ENCODE results near the gene SEPTIN5. TPM values are rescaled to one million over a fixed set of nuclear protein-coding genes. Genes with fewer than 3 reads are reported as not detected.
A peak's percentile ranks its signal among the peaks of the same experiment; 100 is the strongest.
"Not testable (repeated sequence)": the region's sequence is repeated elsewhere in the genome, so short reads cannot be mapped to it uniquely, and the experiment has no call there.

Gene SEPTIN5
- total and polyA plus RNA-seq, 9 of the 15 experiments (the other 6 are each of a cell fraction or from before 2014, with no cell fraction given), result 0.03 to 195 (median 119) TPM

GRCh38 chr22:19697871-19698270 is 16.4 kb upstream of the SEPTIN5 start:
- in situ Hi-C loops (cut with MboI); H2AFZ ChIP-seq (ENCODE audit: low read depth, low read length); H3K9me3 ChIP-seq (replicated peaks; ENCODE audit: control insufficient read depth, insufficient read depth, low read depth, low read length); CTCF ChIA-PET (ENCODE audit: low intra/inter-chr PET ratio); H3K4me3 ChIP-seq; H4K20me1 ChIP-seq (replicated peaks; ENCODE audit: control insufficient read depth, insufficient read depth, low read length); DNase-seq (ENCODE audit: extremely low read depth in 1 of 4, low spot score in 3 of 4); H3K9ac ChIP-seq (ENCODE audit: insufficient read depth in 1 of 2, low read depth in 2 of 2, low read length in 2 of 2); H3K79me2 ChIP-seq (ENCODE audit: control insufficient read depth, insufficient read depth, low read length); H3K9me1 ChIP-seq (ENCODE audit: control insufficient read depth, insufficient read depth, low read length); intact Hi-C loops (cut with micrococcal nuclease); FAIRE-seq; H3K4me2 ChIP-seq (ENCODE audit: insufficient read depth, low read length); H3K36me3 ChIP-seq (ENCODE audit: control insufficient read depth, insufficient read depth, low read length); BruUV-seq (replicated peaks); H3K27ac ChIP-seq (ENCODE audit: extremely low read depth, low read depth, low read length); ATAC-seq: not testable (repeated sequence)
- peaks cover 3 to 23% of the 10 kb centered on the region in 2 experiments; a peak in 4 of 5 replicates for H3K4me1 ChIP-seq (replicated peaks in 1 of 2; ENCODE audit: control insufficient read depth in 2 of 2, insufficient read depth in 2 of 2, low read length in 2 of 2)
- H3K27me3 ChIP-seq (ENCODE audit: control insufficient read depth in 2 of 2, insufficient read depth in 2 of 2, low read length in 2 of 2), result peaks cover 6 to 21% of the 10 kb centered on the region in 2 experiments
- WGBS (ENCODE audit: insufficient coverage, low coverage, missing lambda C conversion rate), result 18% methylated on average over 1 of the region's 1 CpG
- POLR2A ChIA-PET, result interaction anchor here (1.5 to 2.6 kb wide), 2 partner anchors 8 to 13 kb away, joined by 7 to 12 read pairs; no protein-coding TSS in a partner anchor
- TF ChIP-seq ZNF121 (CRISPR knock-in tag; conservative IDR thresholded peaks at IDR 0.05), result peak; percentile 95
- peak; percentile 44; the same call in 1 of the 2 replicates for TF ChIP-seq BCOR (IDR thresholded peaks at IDR 0.05)
- TF ChIP-seq HLTF (IDR thresholded peaks at IDR 0.05), result peak; percentile 24; the same call in 1 of the 2 replicates
- peak; percentile 22; the same call in 1 of the 2 replicates for TF ChIP-seq ATF6 (CRISPR knock-in tag; IDR thresholded peaks at IDR 0.05)
- peak; percentile 47 to 75 for TF ChIP-seq KDM1A (IDR thresholded peaks at IDR 0.05)
- TF ChIP-seq, protein P1, sequence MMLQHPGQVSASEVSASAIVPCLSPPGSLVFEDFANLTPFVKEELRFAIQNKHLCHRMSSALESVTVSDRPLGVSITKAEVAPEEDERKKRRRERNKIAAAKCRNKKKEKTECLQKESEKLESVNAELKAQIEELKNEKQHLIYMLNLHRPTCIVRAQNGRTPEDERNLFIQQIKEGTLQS (IDR thresholded peaks at IDR 0.05), result peak; percentile 41; the same call in 1 of the 2 replicates
- TF ChIP-seq, protein P1 (CRISPR knock-in tag; conservative IDR thresholded peaks at IDR 0.05), result not testable (repeated sequence)
- TF ChIP-seq, protein P2, sequence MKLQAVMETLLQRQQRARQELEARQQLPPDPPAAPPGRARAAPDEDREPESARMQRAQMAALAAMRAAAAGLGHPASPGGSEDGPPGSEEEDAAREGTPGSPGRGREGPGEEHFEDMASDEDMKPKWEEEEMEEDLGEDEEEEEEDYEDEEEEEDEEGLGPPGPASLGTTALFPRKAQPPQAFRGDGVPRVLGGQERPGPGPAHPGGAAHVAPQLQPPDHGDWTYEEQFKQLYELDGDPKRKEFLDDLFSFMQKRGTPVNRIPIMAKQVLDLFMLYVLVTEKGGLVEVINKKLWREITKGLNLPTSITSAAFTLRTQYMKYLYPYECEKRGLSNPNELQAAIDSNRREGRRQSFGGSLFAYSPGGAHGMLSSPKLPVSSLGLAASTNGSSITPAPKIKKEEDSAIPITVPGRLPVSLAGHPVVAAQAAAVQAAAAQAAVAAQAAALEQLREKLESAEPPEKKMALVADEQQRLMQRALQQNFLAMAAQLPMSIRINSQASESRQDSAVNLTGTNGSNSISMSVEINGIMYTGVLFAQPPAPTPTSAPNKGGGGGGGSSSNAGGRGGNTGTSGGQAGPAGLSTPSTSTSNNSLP (IDR thresholded peaks at IDR 0.05; ENCODE audit: borderline replicate concordance, low read depth, low read length), result 0 out of 2 replicates have a peak, but pooled peaks have one; percentile 5
